ENCODE measurements around the gene SLC9A8.
"Not testable (repeated sequence)": the region's sequence is repeated elsewhere in the genome, so short reads cannot be mapped to it uniquely, and the experiment has no call there.

The SLC9A8 gene

DNA sequence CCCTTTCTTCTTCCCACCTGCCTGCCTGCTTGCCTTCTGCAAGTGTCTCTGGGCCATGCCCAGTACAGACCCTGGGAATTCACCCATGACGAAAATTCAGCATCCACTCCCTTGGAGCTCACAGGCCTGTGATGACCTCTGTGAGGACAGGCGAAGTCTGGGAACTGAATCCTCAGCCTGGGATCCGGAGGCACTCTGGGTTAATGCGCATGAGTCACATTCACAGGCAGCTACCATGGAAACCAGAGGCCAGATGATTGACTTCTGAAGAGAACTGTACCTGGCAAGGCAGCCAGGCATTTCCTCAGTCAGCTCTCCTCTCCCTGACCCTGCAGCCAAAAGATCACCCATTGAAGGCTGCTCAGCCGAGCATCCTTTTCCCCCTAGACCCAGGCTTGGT is 41.0 kb downstream of the SLC9A8 start:
- peak; percentile 34 for DNase-seq

DNA sequence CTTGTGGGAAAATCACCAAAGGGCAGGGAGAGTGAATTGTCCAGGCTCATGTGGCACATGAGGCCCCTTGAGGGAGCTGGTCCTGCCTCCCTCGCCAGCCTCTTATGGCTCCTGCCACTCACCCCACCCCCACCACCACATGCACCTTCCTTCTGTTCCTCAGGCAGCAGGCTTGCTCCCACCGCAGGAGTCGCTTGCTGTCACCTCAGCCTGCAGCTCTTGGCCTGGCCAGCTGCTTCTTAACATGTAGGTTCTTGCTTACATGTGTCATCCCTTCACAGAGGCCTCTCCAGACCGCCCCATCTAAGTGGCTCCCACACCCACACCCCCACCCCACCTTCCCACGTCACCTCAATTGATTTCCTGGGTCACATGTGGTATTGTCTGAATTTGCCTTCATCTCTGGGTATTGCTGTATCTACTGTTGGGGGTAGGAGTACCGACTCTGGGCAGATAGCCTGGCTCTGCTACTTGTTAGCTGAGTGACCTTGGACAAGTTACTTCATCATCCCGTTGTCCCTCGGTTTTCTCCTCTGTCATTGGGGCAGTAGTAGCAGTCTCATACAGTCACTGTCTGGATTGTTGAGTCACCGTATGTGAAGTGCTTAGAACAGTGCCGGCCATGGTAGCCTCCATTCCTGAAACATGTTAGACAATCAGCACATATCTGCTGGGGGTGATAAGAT is 41.7 kb downstream of the SLC9A8 start:
- DNase-seq, result peak; percentile 75

DNA sequence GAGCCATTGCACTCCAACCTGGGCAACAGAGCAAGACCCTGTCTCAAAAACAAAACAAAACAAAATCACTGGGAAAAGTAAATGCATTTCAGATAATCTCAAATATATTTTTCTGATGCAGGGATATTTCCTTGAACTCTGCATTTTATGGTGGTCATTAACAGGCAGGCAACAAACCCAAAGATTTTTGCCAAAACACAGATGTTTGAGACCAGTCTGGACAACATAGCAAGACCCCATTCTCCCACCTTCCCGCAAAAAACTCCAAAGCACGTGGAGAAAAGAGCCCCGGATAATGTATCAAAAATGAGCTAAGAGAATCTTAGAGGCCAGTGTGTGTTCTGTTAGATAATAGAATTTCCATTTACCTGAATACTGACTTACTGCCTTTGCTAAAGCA is 44.3 kb downstream of the SLC9A8 start:
- DNase-seq, result no peak

DNA sequence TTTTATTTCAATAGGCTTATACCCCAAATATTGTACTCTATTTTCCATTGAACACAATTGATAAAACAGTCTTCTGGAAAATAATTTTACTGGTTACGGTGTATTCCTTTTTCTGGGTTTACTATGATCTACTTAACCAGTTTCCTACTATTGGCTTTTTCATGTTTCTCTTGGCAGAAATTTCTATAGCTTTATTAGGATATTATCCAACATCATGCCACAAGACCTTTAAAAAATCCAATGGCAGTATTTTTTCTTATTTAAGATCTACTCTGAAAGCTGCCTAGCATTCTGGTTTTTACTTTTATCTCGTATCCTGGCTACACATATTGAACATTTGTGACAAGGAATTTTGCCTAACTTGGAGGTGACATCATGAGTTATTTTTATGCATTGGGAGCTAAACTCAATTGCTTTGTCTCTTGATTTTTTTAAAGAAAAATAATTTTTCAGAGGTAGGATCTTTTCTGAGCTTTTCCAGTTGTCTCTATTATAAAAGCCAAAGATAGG is 45.5 kb downstream of the SLC9A8 start:
- DNase-seq, result no peak

DNA sequence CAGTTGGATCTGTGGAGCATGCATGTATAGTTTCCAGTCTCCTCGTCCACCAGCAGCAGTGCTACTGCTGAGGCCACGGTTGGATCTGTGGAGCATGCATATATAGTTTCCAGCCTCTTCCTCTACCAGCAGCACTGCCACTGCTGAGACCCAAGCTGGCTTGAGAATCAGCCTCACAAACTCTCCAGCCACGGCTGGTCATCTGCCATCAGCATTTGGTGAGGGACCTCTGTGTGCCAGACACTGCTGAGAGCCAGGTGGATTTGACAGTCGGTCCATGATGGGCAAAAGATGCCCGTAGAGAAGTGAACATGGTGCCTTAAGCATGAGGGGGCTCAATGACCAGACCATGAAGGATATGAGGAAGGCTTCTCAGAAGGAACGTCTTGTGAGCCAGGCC is 46.4 kb downstream of the SLC9A8 start:
- DNase-seq, result no peak

DNA sequence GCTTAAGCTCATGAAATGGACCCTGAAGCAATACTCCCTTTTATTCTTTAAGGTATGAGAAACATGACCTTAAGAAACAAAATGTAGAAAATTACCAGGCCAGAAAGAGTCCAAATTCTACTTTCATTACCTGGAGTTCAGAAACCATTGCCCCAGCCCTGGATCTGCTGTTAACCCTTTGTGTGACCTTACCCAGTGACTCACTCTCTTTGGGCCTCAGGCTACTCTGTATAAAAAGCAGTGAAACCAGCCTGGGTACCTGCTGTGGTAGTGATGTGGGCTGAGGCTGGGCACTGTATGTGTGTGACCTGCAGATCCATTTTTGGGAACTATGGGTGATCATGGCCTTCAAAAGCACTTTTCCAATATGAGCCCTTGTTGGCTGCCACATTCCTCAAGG is 47.2 kb downstream of the SLC9A8 start:
- DNase-seq, result no peak

DNA sequence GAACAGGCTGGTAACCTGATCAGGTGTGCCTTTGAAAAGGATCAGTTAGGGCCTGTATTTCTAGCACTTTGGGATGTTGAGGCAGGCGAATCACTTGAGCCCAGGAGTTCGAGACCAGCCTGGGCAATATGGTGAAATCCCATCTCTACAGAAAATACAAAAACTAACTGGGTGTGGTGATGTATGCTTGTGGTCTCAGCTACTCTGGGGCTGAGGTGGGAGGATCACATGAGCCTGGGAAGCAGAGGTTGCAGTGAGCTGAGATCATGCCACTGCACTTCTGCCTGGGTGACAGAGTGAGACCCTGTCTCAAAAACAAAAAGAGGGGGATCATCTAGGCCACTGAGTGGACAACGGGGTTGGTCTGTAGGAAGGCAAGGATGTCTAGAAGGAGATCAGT is 48.6 kb downstream of the SLC9A8 start:
- not testable (repeated sequence) for DNase-seq

DNA sequence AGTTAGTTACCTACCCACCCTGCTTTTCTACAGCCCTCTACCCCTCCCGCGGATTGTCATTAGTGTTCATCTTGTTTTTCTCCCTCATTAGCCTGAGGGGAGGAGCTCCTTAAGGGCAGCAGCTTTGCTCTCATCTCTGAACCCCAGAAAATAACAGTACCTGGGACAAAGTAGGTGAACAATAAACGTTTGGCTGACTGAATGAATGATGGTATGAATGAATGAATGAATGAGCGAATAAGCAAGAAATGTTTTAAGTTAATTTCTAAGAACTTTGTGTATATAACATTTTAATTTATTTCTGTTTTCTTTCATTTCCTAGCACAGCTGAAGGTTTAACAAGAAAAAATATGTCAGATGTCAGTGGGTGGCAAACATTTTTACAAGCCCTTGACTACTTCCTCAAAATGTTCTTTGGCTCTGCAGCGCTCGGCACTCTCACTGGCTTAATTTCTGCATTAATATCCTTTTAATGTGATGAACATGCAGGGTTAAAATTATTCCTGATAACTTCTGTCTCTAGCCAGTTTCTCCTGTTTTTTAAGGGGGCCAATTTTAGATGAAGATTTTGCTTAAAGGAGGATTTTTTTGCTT is 50.1 kb downstream of the SLC9A8 start:
- no peak for DNase-seq

DNA sequence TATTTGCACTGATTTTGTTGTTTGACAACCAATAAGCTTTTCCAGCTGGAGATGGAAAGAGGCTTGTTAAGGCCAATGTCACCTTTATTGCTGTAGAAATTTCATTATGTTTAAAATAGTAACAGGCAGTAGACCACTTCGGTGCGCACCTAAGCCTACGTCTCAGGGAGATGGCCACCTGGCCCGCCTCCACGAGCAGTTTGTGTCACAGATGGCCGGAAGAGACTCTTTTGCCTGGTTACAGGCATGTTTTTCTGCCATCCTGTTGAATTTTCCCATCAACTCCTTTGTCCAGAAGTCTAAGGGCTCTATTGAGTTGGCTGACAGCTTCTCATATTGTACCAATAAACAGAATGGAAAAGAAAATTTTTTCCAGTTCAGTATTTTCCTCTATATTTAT is 51.0 kb downstream of the SLC9A8 start:
- DNase-seq, result no peak

DNA sequence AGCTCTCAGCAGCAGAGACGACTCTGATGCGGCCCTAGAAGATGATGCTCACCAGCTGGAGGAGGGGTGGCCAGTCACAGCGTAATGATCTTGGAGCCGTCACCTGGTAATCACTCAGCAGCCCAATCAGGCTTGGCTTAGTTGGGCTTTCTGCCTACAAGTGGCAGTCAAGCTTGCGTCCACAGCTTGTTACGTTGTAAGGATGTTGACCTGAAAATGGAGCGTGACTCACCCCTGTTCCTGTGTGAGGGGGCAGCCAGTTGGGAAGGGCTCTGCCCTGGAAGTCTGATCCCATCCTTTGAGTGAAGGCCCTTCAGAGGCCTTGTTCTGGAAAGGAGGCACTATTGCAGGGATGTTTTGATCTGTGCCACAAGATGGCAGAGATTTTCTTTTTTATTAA is 52.9 kb downstream of the SLC9A8 start:
- DNase-seq, result no peak

DNA sequence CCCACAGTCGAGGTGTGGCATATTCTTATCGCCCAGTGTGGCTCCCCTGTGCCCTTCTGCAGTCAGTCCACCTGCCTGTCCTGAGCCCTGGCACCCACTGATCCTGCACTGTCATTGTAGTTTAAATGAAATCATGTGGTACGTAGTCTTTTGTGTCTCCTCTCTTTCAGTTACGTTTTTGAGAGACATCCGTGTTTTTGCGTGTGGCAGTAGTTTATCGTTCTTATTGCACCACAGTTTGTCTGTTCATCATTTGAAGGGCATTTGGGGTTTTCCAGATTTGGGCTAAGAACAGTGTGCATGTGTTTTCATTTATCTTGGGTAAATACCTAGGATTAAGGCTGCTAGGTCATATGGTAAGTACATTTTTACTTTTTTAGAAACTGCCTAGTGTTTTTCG is 53.4 kb downstream of the SLC9A8 start:
- DNase-seq, result no peak

DNA sequence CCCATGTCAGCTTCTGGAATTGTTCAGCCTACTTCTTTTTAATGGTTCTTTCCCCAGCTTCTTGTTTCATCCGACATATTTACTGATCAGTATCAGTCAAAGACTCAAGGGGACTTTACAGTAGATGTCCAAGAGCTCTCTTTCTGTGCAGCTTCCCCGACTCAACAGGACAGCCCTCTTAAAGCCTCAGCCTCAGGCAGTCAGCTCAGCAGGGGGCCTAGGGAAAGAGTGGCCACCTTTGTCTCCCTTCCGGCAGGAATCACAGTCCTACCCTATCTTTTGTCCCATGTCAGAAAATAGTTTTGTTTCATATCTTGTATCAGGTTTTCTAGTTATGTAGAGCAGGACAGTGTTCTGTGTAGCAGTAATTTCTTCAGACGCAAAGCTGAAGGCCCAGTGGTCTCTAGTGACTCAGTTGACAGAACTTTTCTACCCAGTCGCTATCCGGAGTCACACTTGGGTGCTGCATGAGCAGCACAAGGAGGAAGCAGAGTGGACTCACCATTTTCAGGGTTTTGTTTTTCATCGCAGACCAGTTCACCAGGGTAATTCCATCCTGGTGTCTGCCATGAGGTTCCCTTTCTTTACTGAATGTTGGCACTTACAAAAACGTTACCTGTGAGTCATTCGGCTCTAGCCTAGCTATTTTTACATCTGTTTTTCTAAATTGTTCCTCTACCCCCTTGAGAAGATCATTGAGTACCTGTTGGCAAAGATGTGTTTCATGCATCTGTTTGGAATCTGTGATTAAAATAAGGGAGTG is 55.0 kb downstream of the SLC9A8 start:
- DNase-seq, result no peak

DNA sequence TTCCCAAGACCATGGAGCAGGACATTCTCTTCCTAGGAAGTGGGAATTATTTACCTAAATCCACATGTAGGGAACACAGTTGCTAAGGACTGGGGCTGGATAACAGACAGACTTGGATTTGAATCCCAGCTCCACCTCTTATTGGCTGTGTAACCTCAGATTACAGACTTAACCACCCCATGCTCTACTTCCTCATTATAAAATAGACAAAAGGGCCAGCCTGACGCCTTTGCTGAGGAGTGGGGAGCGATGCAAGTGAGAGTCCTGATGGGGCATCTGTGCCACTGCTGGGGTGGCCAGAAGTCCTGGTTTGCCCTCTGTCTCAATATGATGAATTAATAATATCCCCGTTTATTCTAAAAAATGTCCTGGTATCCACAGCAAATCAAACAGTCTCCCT is 55.9 kb downstream of the SLC9A8 start:
- DNase-seq, result no peak

DNA sequence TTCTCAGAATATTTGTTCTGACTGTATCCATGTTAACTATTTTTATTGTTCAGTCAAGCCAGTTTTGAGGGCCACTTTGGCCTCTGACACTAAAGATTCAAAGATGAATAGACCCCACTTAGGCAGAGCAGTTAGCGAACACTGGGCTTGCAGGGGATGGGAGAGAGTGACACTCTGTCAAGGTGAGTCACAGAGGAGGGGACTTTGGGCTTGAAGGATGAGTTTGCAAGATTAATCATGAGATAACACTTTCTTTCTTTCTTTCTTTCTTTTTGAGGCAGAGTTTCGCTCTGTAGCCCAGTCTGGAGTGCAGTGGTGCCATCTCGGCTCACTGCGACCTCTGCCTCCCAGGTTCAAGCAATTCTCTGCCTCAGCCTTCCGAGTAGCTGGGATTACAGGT is 56.3 kb downstream of the SLC9A8 start:
- DNase-seq, result no peak

DNA sequence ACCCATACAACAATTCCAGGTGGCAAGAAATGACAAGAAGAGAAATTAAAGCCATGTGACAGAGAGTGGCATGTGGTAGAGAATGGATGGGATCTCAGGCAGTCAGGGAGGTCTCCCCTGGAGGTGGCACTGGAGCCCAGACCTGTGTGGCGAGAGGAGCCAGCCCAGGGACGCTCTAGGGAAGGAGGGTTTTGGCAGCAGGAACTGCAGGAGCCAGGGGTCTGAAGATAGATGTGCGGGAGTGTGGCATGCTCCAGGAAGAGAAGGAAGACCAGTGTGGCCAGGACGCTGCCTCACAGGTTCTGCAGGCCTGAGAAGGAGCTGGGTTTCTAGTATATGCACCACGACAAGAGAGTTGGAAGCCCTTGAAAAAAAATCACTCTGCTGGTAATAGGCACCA is 57.6 kb downstream of the SLC9A8 start:
- DNase-seq, result no peak

DNA sequence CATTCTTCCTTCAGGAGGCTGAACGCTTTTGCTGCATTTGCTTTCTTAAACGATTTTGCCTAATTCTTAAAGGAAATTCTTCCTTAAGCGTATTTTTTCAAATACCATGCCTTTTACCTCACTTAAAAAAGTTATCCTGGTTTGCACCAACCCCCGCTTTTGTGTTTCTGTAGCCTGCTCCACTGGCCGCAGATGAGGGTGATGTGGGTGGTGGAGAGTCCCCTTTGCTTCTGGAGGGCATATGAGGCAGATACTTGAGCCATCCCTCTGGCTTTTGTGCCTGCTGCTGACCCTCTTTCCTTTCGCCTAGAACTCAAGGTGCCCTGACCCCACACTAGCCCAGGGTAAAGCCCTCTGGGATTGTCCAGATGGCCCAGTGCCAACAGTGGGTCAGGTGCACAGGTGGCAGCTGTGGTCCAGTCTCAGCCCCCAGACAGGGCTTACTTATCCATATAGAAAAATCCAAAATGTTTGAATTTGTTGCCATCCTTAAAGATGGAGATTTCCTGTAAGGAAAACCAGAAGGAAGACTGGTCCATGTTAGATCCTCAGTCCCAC is 58.8 kb downstream of the SLC9A8 start:
- no peak for DNase-seq

DNA sequence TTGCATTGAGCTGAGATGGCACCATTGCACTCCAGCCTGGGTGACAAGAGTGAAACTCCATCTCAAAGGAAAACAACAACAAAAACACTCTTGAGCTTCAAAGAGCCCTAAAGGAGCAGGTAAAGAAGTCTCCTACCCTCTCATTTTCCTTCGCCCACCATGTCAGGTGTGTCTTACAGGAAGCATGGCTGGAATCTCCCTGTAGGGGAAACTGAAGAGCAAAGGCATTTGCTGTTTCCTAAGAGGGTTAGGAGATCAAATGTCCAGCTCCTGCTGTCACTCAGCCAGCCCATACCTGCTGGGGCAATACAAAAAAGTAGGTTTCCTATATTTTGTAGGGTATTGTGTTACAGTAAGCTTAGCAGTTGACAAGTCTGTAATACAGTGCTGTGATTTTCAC is 59.4 kb downstream of the SLC9A8 start:
- peak; percentile 59 for DNase-seq

DNA sequence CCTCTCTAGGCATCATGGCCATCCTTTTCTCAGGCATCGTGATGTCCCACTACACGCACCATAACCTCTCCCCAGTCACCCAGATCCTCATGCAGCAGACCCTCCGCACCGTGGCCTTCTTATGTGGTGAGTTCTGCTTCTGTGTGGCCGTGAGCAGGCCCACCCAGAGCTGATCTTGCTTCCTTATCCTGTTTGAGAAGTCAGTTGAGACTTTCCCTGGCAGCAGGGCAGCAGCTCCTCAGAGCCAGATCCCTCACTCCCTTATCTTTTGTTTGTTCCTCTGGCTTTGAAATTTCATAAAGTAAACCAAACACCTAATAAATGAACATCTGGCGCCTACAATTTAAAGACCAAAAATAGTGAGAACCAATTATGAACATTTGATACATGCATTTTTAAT is 62.1 kb downstream of the SLC9A8 start:
- DNase-seq, result no peak

DNA sequence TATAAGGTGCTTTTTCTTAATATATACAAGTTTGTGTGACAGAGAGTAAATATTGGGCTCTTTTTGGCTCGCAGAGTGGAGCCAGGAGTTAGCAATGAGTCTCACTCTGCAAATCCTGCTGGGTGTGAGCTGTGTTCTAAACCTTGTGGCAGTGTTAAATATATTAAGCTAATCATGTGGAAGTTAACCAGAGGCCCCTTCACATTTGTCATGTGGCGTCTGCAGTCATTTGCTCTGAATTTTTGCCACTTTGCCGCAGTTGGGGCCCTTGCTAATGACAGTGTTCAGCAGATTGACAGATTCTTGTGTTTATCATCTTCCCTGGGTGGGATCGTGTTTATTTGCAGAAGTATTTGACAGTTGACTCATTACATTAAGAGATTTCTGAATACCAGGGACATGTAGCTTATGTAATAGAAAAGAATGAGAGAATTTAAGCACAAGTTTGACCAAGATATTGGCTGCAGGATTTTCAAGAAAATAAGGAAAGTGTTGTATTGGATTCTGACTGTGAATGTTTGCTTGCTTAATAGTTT is 64.8 kb downstream of the SLC9A8 start:
- no peak for DNase-seq

DNA sequence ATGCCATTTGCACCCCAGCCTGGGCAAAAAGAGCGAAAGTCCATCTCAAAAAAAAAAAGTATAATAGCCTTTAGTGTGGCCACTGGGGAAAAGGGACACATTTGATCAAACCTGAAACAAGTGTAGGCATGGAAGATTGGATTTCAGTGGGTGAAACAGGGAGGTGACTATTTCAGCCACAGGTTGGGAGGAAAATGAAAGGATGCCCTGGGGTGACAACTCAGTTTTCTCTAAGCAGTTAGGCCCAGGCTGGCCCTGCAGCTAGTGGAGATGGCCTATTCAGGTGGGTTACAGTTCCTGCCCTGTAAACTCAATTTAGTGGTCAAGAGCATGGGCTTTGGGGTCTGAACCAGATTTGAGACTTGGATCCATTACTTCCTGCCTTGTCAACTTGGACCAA is 66.3 kb downstream of the SLC9A8 start:
- no peak for DNase-seq

DNA sequence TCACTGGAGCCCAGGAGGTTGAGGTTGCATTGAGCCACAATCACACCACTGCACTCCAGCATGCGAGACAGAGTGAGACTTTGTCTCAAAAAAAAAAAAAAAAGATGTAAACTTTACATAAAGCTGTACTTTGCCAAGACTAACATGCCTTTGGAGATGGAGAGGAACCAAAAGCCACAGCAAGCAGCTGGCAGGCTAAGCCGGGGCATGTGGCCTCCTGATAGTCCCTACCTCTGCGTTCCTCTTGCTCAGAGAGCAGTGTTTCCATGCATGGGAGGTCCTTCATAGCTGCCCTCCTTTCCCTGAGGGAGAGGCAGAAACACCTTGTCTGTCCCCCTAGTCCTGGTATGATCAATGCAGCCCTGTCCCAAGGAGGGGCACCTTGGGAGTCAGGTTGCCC is 67.5 kb downstream of the SLC9A8 start:
- no peak for DNase-seq

DNA sequence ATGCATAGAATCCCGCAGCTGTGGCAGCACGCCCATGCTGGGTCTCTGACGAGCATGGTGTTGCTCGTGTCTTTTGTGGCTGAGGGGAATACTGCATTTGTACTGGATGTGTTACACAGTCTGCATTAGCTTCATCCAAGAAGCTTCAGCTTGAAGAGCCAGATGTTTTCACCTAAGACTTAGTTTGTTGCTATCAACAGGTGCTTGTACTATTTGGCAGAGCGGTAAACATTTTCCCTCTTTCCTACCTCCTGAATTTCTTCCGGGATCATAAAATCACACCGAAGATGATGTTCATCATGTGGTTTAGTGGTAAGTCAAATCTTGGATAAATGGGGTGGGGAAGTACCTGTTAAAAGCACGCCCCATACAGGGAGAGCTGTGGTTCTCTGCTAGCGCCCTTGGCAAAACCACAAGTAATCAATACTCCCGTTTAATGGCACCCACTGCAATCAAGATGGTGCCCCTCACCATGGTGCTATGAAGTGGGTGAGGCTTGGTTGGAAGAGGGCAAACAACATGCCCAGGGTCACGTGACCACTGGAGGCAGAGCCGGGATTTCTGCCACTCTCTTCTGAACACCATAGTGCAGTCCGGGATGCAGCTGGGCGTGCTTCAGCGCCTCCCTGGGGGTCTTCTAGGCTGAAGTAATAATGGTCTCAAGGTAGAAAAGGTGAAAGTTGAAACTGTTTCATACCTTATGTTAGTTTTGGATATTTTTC is 68.3 kb downstream of the SLC9A8 start:
- DNase-seq, result no peak
